Posterior cingulate gyrus (tissue), 11 donors: ENCODE results near the gene RAD51B.

Source experiments
- DNase-seq, 10 donors: peaks; one replicate each; pipeline versions ENCODE4 v3.0.0 to v3.0.0-alpha.2; 2020 to 2021; ENCODE audit warnings: mixed read lengths in 3 of 10
- intact Hi-C: fragments of 100-400 bp; cut with DNase I; formaldehyde crosslinking; loops from one replicate; pipeline ENCODE4 v1.15.1; 2023

Gene RAD51B

DNA sequence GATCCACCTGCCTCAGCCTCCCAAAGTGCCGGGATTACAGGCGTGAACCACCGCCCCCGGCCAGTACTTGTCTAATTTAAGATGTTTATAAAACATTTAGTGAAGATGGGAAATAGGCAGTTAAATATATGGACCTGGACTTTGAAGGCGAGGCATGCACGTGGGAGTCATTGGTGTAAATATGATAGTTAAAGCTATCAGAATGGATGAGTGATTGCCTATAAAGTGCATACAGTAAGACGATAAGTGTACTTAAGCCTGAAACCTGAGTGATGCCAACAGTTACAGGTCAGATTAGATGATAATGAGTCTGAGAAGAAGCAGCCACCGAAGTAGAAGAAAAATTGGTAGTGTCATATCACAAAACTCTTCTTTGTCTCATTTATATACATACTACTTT is 11.5 kb downstream of the RAD51B start:
- intact Hi-C loops: loop anchor here (10.0 kb wide), 1 partner anchor 984 kb away; no protein-coding TSS in a partner anchor
- DNase-seq: no peak

- intact Hi-C loops: loop anchor here (10.0 kb wide), 1 partner anchor 981 kb away; no protein-coding TSS in a partner anchor
Observed at GRCh38 chr14:67833403-67833802, 13.8 kb downstream of the RAD51B start.

GRCh38 chr14:67835596-67835995 is 16.0 kb downstream of the RAD51B start:
- no peak for DNase-seq
- intact Hi-C loops: loop anchor here (10.0 kb wide), 1 partner anchor 979 kb away; no protein-coding TSS in a partner anchor

More at GRCh38 chr14:67833403-67833802, 13.8 kb downstream of the RAD51B start:
- DNase-seq: no peak

GRCh38 chr14:67837011-67837624 is 17.5 kb downstream of the RAD51B start:
- no peak for DNase-seq
- intact Hi-C loops: loop anchor here (10.0 kb wide), 1 partner anchor 978 kb away; no protein-coding TSS in a partner anchor

DNA sequence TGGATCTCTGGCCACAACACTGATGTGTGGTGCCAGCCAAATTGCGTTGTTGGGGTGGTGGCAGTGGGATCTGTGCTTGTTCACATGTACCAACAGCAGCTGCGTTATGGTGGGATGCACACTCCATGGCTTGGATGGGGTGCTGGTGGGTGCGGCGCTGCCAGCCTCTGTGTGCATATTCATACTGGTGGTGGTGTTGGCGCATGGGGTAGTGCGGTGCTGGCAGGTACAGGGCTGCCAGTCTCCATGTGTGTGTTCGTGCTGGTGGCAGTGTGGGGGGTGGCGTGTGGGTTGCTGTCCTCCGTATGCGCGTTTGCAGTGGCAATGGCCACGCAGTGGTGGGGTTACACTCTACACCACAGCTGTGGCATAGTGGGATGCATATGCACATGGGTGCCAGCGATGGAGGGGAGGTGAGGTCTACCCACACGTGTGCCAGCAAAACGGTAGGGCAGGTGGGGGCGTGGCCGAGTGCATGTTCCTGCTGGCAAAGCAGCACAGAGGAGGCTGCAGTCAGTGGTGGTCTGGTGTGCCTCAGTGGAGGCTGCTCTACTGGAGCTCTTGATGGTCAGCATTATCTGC is 26.5 kb downstream of the RAD51B start:
- intact Hi-C loops: no loop called here
- peak in 1 of 10 donors; percentile 72 for DNase-seq

GRCh38 chr14:67850066-67850830 is 30.7 kb downstream of the RAD51B start:
- intact Hi-C loops: no loop called here
- DNase-seq: no peak

DNA sequence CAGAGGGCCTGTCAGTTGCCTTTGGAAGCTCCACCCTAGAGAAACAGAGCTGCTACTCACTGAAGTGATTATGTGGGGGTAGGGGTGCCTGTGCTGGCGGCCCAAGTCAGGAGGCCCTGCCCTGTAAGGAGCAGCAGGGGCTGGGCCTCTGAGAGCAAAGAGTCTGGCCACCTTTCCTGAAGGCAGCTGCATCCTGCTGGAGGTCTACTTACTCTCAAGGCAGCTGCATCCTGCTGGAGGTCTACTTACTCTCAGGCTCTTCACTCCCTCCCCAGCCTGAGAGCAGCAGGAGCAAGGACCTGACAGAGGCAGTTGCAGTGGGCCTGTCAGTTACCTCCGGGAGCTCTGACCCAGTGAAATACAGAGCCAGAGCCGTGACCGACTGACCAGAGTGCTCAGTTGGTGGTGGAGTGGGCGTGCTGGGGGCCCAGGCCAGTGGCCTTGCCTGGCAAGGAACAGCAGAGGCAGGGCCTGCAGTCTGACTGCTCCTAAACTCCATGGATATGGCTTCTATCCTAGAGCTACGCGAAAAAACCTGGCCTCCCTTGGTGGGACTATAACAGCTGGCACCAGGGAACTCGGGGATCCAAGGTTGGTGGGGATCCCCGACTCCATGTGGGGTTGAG is 32.3 kb downstream of the RAD51B start:
- no peak for DNase-seq

DNA sequence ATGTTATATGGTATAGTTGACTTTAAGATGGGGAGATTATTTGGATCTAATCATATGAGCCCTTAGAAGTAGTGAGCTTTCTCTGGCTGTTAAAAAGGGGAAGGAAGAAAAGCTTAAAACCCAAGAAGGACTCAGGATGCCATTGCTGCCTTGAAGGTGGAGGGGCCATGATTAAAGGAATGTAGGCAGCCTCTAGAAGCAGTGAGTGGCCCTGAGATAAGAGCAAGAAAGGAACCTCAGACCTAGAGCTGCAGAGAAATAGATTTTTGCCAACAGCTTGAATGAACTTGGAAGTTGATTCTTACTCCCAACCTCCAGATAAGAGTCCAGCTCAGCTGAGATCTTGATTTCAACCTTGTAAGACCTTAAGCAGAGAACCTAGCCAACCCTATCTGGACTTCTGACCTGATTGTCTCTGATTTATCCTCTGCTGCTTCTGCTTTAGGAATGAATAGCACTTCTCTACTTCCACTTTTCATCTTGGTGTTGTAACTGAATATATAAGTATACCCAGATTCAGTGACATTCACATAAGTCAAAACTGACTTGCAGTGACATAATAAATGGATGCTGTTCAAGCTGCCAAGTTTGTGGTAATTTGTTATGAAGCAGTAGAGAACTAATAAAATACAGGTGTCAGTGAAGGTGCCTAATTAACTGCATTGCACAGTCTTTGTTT is 33.5 kb downstream of the RAD51B start:
- DNase-seq: no peak
- intact Hi-C loops: no loop called here

More for the DNA sequence above, 32.3 kb downstream of the RAD51B start:
- intact Hi-C loops: no loop called here

DNA sequence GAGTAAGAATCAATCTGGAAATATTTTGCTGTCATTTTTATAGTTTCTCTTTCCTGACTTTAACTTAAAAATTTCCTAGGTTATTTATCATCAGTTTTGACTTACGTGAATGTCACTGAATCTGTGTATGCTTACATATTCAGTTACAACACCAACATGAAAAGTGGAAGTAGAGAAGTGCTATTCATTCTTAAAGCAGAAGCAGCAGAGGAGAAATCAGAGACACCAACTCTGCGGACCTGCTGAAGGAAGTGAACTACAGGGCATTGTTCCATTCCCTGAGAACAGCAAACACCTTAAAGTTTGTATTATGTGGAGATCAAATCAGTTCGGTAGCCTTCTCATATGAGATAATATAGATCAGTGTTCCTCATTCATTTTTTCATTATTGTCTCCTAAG is 34.1 kb downstream of the RAD51B start:
- intact Hi-C loops: no loop called here

DNA sequence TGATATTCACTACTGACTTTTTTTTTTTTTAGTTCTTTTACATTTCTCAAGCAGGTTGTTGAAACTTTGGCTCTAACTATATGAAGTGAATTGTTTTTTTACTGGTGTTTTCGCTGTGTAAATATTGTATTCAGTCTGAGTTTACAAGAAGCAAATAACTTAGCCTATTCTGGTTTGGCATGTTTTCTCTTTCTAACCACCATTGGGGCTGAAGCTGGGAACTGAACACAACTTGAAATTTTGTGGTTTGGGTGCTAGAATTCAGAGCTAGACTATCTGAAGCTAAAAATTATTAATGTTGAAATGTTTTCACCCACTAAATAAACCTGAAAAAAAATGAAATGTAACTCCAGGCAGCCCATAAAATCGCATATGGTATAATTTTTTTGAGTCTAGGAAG is 37.2 kb downstream of the RAD51B start:
- intact Hi-C loops: no loop called here
- DNase-seq: no peak

More for the DNA sequence above, 34.1 kb downstream of the RAD51B start:
- DNase-seq: no peak

- intact Hi-C loops: no loop called here
- peak in 2 of 10 donors; percentile 80 to 87 for DNase-seq
Observed at GRCh38 chr14:67857778-67858350, 38.3 kb downstream of the RAD51B start.

- no peak for DNase-seq
- intact Hi-C loops: no loop called here
Observed at GRCh38 chr14:67859169-67859749, 39.7 kb downstream of the RAD51B start.

GRCh38 chr14:67863223-67863622 is 43.6 kb downstream of the RAD51B start:
- DNase-seq: no peak
- intact Hi-C loops: no loop called here

DNA sequence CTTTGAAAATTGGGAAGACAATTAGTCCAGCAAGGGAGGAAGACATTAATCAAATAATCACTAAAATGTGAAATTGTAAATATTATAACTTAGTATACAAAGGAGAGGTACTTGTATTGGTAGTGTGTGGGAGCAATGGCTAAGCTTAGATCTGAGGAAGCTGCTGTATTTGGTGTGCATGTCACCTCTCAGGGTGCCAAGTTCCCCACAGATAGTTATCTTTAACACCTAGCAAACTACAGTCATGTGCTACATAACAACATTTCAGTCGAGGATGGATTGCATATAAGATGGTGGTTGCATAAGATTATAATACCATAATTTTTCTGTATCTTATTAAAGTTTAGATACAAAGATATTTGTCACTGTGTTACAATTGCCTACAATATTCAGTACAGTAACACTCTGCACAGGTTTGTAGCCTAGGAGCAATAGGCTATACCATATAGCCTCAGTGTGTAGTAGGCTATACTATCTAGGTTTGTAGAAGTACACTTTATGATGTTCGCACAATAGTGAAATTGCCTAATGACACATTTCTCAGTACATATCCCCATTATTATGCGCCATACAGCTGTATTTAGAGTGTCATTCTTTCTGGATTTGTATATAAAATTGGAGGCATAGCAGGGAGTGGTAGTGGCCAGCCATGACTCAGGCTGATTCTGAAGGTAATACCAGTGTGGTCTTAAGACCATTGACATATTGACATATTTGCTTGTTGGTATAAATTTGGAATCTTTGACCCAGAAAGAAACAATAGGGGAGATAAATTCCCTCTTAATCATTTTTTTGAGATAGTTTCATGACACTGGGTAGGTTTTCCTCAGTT is 55.8 kb downstream of the RAD51B start:
- intact Hi-C loops: no loop called here
- DNase-seq: no peak

- no peak for DNase-seq
- intact Hi-C loops: no loop called here
Observed at GRCh38 chr14:67879026-67879425, 59.4 kb downstream of the RAD51B start.

- no peak for DNase-seq
- intact Hi-C loops: no loop called here
Observed at GRCh38 chr14:67881225-67881624, 61.6 kb downstream of the RAD51B start.

DNA sequence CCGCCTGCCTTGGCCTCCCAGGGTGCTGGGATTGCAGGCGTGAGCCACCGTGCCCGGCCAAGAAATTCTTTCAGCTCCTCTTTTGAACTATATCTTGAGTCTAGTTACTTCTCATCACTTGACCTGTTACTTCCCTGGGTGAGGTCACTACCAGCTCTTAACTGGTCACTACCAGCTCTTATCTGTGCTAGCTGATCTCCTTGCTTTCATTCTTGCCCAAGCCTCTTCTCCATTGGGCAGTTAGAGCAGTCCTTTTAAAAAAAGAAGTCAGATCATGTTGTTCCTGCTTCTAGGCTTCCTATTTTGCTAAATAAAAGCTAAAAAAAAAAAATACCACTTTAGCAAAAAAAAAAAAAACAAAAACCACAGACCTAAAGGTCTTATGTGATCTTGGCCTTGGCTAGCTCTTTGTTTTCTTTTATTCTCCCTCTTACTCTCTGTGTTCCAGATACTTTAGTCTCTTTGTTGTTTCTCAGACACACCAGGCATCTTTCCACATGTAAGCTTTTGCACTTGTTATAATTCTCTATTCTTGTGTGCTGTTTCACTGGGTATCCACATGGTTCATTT is 63.5 kb downstream of the RAD51B start:
- intact Hi-C loops: no loop called here

DNA sequence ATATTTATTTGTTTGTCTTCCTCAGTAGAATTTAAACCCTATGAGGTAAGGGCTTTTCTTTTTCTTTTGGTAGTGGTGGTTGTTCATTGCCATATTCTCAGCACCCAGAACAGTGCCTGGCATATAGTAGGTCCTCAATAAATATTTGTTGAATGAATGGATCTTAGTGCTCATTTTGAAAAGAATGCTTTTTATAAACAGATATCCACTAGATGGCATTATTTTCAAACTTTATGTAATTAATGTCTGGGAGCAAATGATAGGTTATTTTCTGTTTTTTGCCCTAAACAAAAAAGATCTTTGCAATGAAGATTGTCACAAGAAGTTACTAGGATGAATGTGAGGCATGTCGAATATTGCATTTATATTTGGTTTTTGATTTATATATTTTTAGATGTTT is 64.1 kb downstream of the RAD51B start:
- DNase-seq: no peak
- intact Hi-C loops: no loop called here

More for the DNA sequence above, 63.5 kb downstream of the RAD51B start:
- peak in 1 of 10 donors; percentile 49 for DNase-seq
